Nephron progenitor cell (in vitro differentiated cells): ENCODE data around the gene FTCD.
A peak's percentile ranks its signal among the peaks of the same experiment; 100 is the strongest.

Experiments
- DNase-seq: peaks from one replicate; pipeline ENCODE4 v3.0.0; 2021
- H3K27ac Mint-ChIP-seq: 2 replicates; pipeline ENCODE4 v1.8.0; 2021; ENCODE audit warnings: mild to moderate bottlenecking, moderate library complexity, mixed read lengths
- H3K27me3 Mint-ChIP-seq: 2 replicates; pipeline ENCODE4 v1.8.0; 2021; ENCODE audit warnings: mild to moderate bottlenecking, low read depth, mixed read lengths; ENCODE audit not compliant: poor library complexity
- H3K36me3 Mint-ChIP-seq: 2 replicates; pipeline ENCODE4 v1.8.0; 2021; ENCODE audit warnings: low read depth, mixed read lengths
- H3K4me1 Mint-ChIP-seq: 2 replicates; pipeline ENCODE4 v1.8.0; 2021; ENCODE audit warnings: mixed read lengths
- H3K4me3 Mint-ChIP-seq: 2 replicates; pipeline ENCODE4 v1.8.0; 2021; ENCODE audit warnings: mild to moderate bottlenecking, moderate library complexity, mixed read lengths
- H3K9me3 Mint-ChIP-seq: 2 replicates; pipeline ENCODE4 v1.8.0; 2021; ENCODE audit warnings: mild to moderate bottlenecking, moderate library complexity, mixed read lengths
- TF ChIP-seq, protein P1 (sequence below): fragments of 200-600 bp; sonication (generic); IDR thresholded peaks from 2 replicates; pipeline ENCODE4 v1.5.0; 2021; ENCODE audit warnings: antibody characterized with exemption

The FTCD gene

DNA sequence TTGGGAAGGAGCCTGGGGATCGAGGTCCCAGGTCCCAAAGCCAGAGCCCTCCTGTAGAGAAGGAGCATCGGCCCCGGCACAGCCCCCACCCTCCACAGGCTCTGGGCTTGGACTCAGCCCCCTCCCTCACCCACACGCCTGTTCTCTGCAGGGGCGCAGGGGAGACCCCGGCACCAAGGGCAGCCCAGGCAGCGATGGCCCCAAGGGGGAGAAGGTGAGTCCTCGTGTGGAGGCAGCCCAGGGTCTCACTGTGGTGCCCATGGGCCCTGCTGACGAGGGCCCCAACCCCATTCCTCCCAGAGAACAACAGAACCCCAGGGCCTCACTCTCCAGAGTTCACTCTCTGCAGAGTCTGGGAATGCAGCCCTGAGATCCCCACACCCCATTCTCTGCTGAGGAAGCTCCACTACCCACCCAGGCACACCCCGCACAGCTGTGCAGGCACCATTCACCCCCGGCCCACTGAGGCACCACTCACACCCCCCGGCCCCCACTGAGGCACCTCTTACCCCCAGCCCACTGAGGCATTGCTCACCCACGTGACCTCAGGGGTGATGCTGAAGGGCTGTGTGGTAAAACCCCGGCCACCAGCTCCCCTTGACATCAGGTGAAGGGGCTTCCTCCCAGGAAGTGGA is 35.6 kb downstream of the FTCD start:
- no peak for DNase-seq

DNA sequence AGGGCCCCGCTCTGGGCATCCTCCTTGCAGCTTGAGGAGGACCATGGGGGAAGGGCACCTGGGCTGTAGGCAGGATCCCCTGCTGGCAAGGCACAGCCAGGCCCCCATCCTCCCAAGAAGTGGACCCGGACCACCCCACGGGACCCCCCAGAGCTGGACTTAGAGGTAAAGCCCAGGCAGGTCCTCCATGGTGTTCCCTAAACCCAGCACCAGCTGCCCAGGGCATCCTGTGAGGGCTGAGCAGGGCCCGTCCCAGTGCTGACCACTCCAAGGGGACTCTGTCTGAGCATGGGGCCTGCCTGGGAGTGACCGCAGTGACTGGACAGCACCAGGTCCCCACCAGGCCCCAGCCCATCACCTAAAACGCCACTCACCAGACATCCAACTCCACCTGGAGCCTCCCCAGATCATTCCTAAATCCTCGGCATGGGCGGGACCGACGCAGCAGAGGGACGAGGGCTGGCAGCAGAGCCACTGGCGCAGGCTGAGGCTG is 36.2 kb downstream of the FTCD start:
- Mint-ChIP-seq H3K36me3 (peaks cover 24% of the 10 kb centered on the region), H3K27ac (no peak overlapping the region), H3K27me3 (peaks cover 3% of the 10 kb centered on the region), H3K9me3 (peaks cover 12% of the 10 kb centered on the region), H3K4me3 (no peak overlapping the region), H3K4me1 (no peaks in the 10 kb centered on the region)
- peak; percentile 2 for DNase-seq
- TF ChIP-seq, protein P1, sequence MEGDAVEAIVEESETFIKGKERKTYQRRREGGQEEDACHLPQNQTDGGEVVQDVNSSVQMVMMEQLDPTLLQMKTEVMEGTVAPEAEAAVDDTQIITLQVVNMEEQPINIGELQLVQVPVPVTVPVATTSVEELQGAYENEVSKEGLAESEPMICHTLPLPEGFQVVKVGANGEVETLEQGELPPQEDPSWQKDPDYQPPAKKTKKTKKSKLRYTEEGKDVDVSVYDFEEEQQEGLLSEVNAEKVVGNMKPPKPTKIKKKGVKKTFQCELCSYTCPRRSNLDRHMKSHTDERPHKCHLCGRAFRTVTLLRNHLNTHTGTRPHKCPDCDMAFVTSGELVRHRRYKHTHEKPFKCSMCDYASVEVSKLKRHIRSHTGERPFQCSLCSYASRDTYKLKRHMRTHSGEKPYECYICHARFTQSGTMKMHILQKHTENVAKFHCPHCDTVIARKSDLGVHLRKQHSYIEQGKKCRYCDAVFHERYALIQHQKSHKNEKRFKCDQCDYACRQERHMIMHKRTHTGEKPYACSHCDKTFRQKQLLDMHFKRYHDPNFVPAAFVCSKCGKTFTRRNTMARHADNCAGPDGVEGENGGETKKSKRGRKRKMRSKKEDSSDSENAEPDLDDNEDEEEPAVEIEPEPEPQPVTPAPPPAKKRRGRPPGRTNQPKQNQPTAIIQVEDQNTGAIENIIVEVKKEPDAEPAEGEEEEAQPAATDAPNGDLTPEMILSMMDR: no peak

More for the DNA sequence above, 35.6 kb downstream of the FTCD start:
- H3K4me3 Mint-ChIP-seq: no peak overlapping the region
- no peak overlapping the region for H3K27ac Mint-ChIP-seq
- TF ChIP-seq, protein P1: no peak
- peaks cover 6% of the 10 kb centered on the region for H3K9me3 Mint-ChIP-seq
- H3K36me3 Mint-ChIP-seq: peaks cover 21% of the 10 kb centered on the region
- H3K4me1 Mint-ChIP-seq: no peaks in the 10 kb centered on the region
- peaks cover 3% of the 10 kb centered on the region for H3K27me3 Mint-ChIP-seq

DNA sequence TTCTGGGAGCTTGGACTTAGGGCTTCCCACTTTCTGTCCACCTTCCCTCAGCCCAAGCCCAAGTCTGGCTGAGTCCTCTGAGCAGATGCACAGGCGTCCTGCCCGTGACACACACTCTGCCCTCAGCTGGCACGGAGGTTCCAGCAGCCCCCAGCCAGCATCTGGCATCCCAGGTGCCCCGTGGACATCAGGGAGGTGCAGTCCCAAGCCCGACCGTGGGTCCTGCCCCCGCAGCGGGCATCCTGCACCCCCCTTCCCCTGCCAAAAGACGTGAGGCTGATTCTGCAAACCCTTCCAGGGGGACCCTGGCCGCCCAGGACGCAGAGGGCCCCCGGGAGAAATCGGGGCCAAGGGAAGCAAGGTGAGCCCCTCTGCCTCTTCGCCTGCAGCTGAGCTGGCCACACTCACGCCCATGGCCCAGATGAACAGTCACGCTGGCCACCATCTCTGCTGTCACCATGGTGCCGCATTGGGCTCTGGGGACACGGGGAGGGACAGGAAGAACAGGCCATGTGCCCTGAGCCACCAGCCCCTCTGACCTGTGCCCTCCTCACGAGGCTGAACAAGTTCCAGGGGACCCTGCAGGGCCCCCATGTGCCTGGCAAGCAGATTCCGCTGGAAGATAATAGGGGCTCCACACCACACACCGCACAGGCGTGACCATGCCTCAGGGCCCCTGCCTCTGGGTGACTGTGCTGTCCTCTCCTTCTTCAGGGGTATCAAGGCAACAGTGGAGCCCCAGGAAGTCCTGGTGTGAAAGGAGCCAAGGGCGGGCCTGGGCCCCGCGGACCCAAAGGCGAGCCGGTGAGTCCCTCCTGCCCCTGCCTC is 36.8 kb downstream of the FTCD start:
- peak; percentile 1 for DNase-seq
- Mint-ChIP-seq H3K27me3 (peaks cover 3% of the 10 kb centered on the region), H3K9me3 (peaks cover 13% of the 10 kb centered on the region), H3K36me3 (peaks cover 31% of the 10 kb centered on the region), H3K4me1 (no peaks in the 10 kb centered on the region), H3K27ac (no peak overlapping the region), H3K4me3 (no peak overlapping the region)
- TF ChIP-seq, protein P1: no peak

DNA sequence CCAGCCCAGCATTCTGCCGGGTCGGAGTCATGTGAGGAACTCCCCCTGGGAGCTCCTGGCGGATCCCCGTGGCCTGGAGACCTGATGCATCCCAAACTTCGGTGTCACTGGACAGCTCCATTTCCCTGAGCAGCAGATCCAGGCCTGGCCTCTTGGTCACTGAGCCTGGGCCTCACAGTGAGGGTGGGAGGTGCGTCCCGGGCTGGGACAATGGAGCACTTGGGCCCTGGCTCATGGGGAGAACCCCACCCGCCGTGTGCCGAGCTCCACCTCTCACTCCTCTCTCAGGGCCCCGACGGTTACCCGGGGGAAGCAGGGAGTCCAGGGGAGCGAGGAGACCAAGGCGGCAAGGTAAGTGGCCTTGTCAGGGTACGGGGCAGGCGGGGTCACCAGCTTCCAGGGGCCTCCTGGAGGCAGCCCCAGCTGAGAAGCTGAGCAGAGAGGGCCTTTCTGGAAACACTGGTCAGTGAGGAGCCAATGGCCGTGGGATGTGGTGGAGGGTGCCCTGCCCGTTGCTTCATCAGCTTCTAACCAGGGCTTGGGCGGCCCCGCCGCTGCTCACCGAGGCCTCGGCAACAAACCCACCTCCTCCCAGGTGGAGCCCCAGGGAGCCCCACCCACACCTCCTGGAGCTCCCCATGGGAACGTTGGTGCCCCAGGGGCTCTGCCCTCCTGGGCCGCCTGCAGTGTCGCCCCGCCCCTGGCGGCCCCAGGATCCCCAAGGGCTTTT is 37.6 kb downstream of the FTCD start:
- TF ChIP-seq, protein P1: no peak
- no peak overlapping the region for H3K4me3 Mint-ChIP-seq
- H3K27me3 Mint-ChIP-seq: peaks cover under 1% of the 10 kb centered on the region
- peaks cover 39% of the 10 kb centered on the region for H3K36me3 Mint-ChIP-seq
- DNase-seq: peak; percentile 1
- no peak overlapping the region for H3K27ac Mint-ChIP-seq
- no peaks in the 10 kb centered on the region for H3K4me1 Mint-ChIP-seq
- H3K9me3 Mint-ChIP-seq: peaks cover 13% of the 10 kb centered on the region

DNA sequence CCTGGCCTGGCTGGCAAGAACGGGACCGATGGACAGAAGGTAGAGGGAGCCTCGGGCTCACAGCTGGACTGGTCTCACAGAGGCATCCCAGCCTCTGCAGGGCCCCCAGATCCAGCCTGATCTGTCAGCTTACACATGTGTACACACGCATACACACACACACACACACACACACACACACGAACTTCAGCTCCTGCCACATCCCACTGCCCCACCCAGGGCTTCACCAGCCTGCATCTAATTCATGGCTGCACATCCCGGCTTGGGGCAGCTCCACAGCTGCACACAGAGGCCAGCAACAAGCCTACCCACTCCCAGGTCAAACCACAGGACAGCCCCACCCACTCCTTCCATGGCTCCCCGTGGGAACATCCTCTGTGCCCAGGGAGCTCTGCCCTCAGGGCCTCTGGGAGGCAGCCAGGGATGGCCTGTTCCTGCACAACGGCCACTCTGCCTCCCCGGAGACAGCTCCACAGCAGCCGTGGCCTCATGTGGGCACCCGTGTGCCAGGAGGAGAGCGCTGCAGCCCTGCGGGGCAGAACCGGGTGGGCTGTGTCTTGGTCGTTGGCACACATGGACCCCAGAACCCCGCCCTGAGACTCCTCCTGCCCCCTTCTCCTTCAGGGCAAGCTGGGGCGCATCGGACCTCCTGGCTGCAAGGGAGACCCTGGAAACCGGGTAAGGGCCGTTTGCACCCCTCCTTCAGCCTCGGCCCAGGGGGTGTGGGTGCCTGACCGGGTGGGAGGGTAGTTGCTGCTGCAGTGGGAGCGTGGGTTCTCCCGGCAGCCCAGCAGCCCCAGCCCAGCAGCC is 38.4 kb downstream of the FTCD start:
- Mint-ChIP-seq H3K9me3 (peaks cover 13% of the 10 kb centered on the region), H3K4me1 (no peaks in the 10 kb centered on the region), H3K27ac (no peak overlapping the region), H3K4me3 (no peak overlapping the region), H3K27me3 (no peaks in the 10 kb centered on the region), H3K36me3 (peaks cover 38% of the 10 kb centered on the region)
- DNase-seq: peak; percentile 1
- TF ChIP-seq, protein P1: no peak
